HTERT RPE-1 (cell line): ENCODE results near the gene ZNF133.
"Not testable (repeated sequence)": the region's sequence is repeated elsewhere in the genome, so short reads cannot be mapped to it uniquely, and the experiment has no call there.

Experiments
- in situ Hi-C: fragments of 300-500 bp; cut with MboI; formaldehyde crosslinking; loops from 4 replicates; pipeline ENCODE4 v1.14.3; 2020; ENCODE audit warnings: low sequenced_read_pairs

ZNF133 gene

DNA sequence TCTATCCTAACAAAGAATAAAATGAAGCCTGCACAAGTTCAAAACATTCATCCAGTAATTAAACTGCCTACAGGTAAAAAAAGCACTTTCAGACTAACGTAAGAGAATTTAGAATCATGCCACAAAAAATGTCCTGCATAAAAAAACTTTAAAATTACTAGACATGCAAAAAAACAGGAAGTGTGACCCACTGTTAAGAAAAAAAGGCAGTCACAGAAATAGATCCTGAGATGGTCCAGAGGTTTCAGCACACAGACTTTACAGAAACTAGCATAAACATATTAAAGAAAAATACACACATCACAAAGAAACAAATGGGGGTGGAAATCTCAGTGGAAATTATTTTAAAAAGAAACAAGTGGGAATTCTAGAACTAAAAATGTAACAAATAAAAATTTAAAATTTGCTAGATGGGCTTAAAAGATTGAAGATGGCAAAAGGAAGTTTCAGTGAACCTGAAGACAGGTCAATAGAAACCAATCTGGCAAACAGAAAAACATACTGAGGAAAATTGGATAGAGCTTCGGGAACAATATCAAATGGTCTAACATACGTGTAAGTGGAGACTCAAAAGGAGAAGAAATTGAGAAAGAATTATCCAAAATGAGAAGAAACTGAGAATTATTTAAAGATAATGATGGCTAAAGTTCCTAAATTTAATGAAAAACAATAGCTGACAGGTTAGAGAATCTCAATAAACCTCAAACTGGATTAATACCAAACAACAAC is 3.4 kb upstream of the ZNF133 start:
- in situ Hi-C loops = no loop called here

DNA sequence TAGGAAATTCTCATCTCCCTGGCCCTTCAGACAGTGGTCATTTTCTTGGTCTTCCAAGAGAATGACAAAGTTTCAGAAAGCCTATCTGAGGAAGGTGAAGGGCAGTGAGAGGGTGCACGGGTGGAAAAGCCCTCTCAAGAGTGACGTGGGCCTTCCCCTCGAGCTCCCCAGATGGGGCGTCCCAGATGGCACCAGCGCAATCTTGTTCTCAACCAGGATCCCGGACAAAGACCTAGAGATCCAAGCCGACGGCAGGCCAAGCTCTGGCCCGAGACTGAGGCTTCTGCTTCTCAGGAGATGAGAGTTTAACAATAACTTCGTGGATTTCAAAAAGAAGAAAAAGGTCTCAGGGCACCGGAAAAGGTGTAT is 797 bp upstream of the ZNF133 start:
- in situ Hi-C loops = no loop called here

DNA sequence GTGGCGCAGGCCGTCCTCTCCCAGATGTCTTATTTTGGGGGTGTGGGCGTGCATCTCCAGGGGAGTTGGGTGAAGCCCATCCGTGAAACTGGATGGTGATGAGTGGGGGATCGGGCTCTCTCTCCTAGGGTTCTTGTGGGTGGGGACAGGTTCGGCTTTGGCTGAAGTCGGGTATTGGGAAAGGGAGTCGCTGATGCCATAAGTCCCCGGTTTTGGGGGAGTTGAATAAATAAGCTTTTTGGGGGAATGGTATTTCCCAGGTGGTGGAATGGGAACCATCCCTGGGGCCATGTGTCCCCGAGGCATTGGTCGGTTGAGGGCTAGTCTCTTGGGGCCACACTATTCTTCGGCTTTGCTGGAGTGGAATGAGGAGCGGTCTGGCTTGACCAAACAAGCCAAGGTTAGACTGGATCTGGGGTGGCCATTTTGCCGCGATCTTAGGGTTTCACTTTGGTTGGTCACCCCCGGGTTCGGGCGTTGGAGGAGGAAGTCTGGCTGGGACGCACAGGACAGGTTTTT is 481 bp downstream of the ZNF133 start:
- in situ Hi-C loops = no loop called here

DNA sequence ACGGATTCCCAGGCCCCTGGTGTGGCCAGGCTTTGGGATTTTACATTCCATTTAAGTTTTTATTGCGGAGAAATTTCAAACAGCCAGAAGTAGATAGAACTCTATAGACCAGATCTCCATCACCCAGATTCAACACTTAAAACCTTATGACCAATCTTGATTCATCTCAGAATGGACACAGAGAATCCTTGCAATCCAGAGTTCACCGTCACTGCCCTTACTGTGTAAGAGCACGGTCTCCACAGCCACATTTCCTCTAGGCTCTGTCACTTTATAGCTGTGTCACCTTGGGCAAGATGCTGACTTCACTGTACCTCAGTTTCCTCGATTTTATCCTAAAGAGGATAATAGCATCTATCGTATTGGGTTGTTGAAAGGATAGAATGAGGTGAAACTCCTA is 979 bp downstream of the ZNF133 start:
- in situ Hi-C loops = no loop called here

DNA sequence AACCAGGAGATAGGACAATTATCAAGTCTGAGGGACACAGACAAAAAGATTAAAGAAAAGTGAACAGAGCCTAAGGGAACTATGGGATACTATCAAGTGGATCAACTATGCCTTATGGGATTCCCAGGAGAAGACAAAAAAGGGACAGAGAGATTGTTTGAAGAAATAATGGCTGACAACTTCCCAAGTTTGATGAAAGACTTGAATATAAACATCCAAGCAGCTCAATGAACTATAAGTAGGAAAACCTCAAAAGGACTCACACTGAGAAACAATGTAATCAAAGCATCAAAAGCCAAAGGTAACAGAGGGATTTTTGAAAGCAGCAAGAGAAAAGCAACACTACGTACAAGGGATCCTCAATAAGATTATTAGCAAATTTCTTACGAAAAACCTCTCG is 11.0 kb downstream of the ZNF133 start:
- in situ Hi-C loops = no loop called here

DNA sequence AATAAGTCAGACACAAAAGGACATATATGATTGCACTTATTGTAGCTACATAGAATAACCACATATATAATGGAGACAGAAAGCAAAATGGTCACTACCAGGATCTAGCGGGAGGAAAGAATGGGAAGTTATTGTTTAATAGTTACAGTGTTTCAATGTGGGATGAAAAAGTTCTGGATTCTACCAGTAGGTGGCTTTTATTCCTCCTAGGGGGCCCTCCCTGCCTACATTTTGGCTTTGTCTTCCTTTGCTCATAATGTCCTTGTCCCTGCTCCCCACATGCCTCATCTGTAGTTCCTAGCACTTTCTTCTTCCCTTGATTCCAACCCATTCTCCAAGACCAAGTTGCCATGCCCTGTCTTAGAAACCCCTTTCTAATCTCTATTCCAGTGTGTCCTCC is 16.3 kb downstream of the ZNF133 start:
- in situ Hi-C loops = no loop called here

GRCh38 chr20:18307301-18307700 is 19.0 kb downstream of the ZNF133 start:
- in situ Hi-C loops = no loop called here

DNA sequence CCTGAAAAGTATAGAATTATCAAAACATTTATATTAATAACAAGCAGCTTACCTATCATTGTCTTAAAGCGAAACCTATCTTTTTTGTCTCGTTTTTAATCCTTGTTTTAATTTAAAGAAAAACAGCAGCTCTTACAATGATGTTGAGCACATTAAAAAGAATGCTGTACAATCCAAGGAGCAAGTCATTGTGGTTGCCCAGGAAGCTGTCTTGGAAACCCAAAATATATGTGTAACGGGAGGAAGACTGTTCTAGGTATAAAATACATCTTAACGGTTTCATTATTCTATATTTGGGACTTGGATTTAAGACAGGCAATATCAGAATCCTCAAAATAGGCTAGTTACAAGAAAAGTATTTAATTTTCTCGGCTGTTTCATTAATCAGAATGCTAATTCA is 21.7 kb downstream of the ZNF133 start:
- in situ Hi-C loops = no loop called here

DNA sequence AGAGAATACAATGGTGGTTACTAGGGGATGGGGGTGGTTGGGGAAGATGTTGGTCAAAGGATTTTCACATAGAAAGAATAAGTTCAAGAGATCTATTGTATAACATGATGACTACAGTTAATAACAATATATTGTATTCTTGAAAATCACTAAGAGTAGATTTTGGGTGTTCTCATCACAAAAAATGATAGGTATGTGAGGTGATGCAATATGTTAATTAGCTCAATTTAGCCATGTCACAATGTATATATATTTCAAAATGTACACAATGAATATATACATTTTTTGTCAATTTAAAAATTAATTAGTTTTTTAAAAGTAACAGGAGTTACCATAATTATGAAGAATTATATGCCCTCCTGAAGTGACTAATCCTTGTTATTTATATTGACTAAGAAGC is 22.3 kb downstream of the ZNF133 start:
- in situ Hi-C loops = no loop called here

DNA sequence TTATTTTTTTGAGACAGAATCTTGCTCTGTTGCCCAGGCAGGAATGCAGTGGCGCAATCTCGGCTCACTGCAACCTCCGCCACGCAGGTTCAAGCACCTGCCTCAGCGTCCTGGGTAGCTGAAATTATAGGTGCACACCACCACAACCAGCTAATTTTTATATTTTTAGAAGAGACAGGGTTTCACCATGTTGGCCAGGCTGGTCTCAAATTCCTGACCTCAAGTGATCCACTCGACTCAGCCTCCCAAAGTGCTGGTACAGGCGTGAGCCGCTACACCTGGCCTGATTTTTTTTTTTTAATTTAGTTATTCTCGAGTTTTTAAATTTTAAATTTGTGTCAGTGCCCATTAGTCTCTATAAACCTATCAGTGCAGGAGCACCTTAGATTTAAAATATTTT is 24.4 kb downstream of the ZNF133 start:
- in situ Hi-C loops = no loop called here

DNA sequence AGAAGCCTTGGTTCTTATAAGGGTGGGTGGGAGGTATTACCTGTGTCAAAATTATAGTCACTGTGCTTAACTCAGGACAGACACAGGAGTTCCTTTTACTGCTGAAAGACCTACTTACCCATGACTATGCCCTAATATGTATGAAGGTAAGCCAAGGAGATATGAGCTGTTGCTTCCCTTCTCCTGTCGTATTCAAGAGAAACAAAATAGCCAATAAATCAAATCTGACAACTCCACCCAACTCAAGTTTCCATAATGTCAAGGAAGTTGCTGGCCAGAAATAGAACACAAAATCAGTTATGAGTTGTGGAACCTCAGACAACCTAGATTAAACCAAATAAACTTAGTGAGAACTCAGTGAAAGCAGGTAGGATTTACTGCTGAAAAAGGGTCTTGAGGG is 25.1 kb downstream of the ZNF133 start:
- in situ Hi-C loops = no loop called here

DNA sequence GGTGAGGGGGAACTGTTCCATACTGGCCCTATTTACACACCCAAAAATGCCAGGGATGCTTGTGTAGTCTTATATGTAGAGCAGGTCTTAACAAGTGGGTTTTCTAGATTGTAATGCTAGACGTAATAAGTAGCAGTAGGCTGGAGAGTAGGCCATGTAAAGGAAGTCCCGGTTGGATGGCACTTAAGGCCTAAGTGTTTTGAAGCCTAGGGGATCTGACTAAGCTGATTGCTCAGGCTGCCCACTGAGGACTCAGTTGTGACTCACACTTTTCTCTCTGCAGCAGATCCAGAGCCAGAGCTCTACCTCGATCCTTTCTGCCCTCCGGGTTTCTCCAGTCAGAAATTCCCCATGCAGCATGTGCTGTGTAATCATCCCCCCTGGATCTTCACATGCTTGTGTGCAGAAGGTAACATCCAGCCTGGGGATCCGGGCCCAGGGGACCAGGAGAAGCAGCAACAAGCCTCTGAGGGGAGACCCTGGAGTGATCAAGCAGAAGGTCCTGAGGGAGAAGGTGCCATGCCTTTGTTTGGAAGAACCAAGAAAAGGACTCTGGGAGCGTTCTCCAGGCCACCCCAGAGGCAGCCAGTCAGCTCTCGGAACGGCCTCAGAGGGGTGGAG is 26.6 kb downstream of the ZNF133 start:
- in situ Hi-C loops = no loop called here

- in situ Hi-C loops = no loop called here
Observed at GRCh38 chr20:18316166-18316565, 27.8 kb downstream of the ZNF133 start.

DNA sequence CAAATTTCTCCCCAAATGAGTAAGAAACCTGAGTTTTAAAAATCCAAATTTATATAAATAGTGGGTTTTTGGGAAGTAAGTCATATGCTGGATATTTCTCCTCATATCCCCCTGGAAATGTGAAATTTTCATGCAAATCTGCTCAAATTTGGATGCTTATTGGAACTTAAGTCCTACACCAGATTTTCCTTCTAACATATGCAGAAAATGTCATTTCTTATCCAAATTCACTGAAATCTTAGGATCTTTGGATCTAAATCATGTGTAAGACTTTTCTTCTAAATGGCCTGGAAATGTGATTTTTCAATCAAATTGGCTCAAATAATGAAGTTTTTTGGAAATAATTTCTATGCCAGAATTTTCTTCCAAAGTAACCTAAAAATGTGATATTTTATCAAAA is 33.0 kb downstream of the ZNF133 start:
- in situ Hi-C loops = no loop called here

- in situ Hi-C loops = no loop called here
Observed at GRCh38 chr20:18321976-18322950, 33.9 kb downstream of the ZNF133 start.

DNA sequence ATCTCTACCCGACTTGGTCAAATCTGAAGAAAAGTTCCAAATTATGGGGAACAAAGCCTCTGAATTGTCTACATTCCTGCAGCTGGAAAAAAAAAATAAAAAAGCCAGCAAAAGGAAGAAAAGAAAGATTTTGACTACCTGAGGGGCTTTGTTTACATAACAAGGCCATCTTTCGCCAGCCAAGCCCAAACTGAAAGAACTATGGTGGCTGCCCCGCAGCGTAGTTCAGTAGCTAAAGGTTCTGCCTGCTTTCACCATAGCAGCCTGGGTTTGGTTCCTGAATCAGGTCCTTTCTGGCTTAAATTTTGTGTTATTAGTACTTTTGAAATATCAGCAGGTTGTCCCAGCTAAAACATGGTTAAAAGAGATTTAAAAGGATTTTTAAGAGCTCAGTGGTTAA is 35.4 kb downstream of the ZNF133 start:
- in situ Hi-C loops = no loop called here

DNA sequence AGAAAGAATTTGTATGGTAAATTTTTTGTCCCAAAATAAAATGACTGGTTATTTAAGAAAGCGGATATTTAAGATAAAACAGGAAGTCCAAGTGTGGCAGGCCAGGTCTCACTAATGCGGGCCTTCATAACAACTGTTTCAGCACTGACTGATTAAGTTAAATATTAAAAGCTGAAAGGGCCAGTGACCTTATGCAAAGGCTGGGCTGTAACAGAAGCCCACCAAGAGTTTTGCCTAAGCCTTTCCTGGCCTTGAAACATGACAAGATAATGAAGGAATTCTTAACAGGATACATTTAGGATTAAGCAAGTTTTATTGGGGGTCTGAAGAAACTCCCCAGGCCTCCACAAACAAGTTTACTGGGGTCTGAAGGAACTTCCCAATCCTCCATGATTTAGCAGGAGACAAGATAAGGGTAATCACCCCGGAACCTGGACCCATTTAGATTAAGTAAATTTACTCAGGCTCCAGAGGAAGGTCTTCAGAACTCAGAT is 36.3 kb downstream of the ZNF133 start:
- in situ Hi-C loops = no loop called here

GRCh38 chr20:18326990-18327389 is 38.7 kb downstream of the ZNF133 start:
- in situ Hi-C loops = no loop called here

DNA sequence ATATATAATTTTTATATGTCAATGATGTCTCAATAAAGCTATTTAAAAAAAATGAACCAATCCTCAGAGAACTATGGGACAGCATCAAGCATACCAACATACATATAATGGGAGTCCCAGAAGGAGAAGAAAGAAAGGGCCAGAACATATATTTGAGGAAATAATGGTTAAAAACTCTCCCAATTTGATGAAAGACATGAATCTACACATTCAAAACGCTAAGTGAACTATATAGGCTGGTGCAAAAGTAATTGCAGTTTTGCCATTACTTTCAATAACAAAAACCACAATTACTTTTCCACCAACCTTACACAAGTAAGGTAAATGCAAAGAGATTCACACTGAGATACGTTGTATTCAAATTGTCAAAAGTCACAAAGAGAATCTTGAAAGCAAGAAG is 43.4 kb downstream of the ZNF133 start:
- in situ Hi-C loops = no loop called here

DNA sequence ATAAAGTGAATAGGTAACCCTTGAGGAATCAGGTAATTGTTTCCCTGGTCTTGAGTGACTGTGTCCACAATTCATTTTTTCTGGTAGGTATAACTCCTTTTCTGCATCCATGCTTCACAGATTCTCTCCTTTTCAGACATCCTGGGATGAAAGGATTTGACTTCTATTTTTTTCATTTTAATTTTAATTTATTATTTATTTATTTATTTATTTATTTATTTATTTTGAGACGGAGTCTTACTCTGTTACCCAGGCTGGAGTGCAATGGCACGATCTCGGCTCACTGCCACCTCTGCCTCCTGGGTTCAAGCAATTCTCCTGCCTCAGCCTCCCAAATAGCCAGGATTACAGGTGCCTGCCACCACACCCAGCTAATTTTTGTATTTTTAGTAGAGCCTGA is 61.4 kb downstream of the ZNF133 start:
- in situ Hi-C loops = not testable (repeated sequence)

DNA sequence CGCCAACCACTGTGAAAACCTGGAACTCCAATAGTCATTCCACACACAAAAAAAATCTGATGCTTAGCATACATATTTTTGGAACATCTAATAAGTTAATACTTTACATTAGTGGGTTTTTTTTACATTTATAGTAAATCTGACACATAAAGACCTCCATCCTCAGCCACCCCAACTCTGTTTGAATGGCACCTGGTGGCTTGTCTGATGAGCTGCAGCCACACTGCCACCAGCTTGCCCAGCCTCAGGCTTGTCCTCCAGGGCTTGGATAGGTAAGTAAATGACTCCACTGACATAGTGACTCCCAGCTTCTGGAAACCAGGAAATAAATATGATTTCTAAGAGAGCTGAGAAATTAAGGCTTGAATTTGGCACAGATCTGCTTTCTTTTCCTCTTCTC is 71.5 kb downstream of the ZNF133 start:
- in situ Hi-C loops = no loop called here
